GM21786 (cell line): ENCODE measurements around the gene SRGAP2C.
"Not testable (repeated sequence)": the region's sequence is repeated elsewhere in the genome, so short reads cannot be mapped to it uniquely, and the experiment has no call there.

Experiments
- ATAC-seq: cut with Tn5 transposase; IDR thresholded peaks from one replicate; pipeline ENCODE4 v1.9.1; 2021; ENCODE audit not compliant: unreplicated experiment

SRGAP2C gene

GRCh38 chr1:121368910-121369309 lies 184.1 kb downstream of the SRGAP2C start:
- not testable (repeated sequence) for ATAC-seq

- not testable (repeated sequence) for ATAC-seq
Observed at GRCh38 chr1:121369959-121370358, 185.2 kb downstream of the SRGAP2C start.

GRCh38 chr1:121374851-121375367 lies 190.1 kb downstream of the SRGAP2C start:
- not testable (repeated sequence) for ATAC-seq

GRCh38 chr1:121376986-121377385 lies 192.2 kb downstream of the SRGAP2C start:
- ATAC-seq, result not testable (repeated sequence)

GRCh38 chr1:121378757-121379156 lies 194.0 kb downstream of the SRGAP2C start:
- ATAC-seq, result not testable (repeated sequence)

- not testable (repeated sequence) for ATAC-seq
Observed at GRCh38 chr1:121384754-121385153, 200.0 kb downstream of the SRGAP2C start.

- not testable (repeated sequence) for ATAC-seq
Observed at GRCh38 chr1:121385162-121385561, 200.4 kb downstream of the SRGAP2C start.

- not testable (repeated sequence) for ATAC-seq
Observed at GRCh38 chr1:121385563-121386288, 201.0 kb downstream of the SRGAP2C start.

GRCh38 chr1:121386319-121386948 lies 201.7 kb downstream of the SRGAP2C start:
- ATAC-seq, result not testable (repeated sequence)

- not testable (repeated sequence) for ATAC-seq
Observed at GRCh38 chr1:121389895-121390560, 205.3 kb downstream of the SRGAP2C start.

GRCh38 chr1:121392130-121392529 lies 207.4 kb downstream of the SRGAP2C start:
- not testable (repeated sequence) for ATAC-seq

- not testable (repeated sequence) for ATAC-seq
Observed at GRCh38 chr1:121395718-121396201, 211.0 kb downstream of the SRGAP2C start.

GRCh38 chr1:121396335-121397081 lies 211.7 kb downstream of the SRGAP2C start:
- ATAC-seq, result not testable (repeated sequence)

- not testable (repeated sequence) for ATAC-seq
Observed at GRCh38 chr1:121397101-121397500, 212.3 kb downstream of the SRGAP2C start.

- not testable (repeated sequence) for ATAC-seq
Observed at GRCh38 chr1:121399193-121399592, 214.4 kb downstream of the SRGAP2C start.

- ATAC-seq, result not testable (repeated sequence)
Observed at GRCh38 chr1:121400108-121400507, 215.3 kb downstream of the SRGAP2C start.

- not testable (repeated sequence) for ATAC-seq
Observed at GRCh38 chr1:121400541-121401310, 216.0 kb downstream of the SRGAP2C start.

- ATAC-seq, result not testable (repeated sequence)
Observed at GRCh38 chr1:121401375-121401955, 216.7 kb downstream of the SRGAP2C start.

GRCh38 chr1:121403254-121403653 lies 218.5 kb downstream of the SRGAP2C start:
- not testable (repeated sequence) for ATAC-seq
